Mesodermal cell (in vitro differentiated cells): ENCODE results near the gene TSSK1B. TPM values are rescaled to one million over a fixed set of nuclear protein-coding genes. Genes with fewer than 3 reads are reported as not detected.
A peak's percentile ranks its signal among the peaks of the same experiment; 100 is the strongest.
"Not testable (repeated sequence)": the region's sequence is repeated elsewhere in the genome, so short reads cannot be mapped to it uniquely, and the experiment has no call there.

Source experiments
- H3K27ac ChIP-seq: 2 replicates; pipeline ENCODE4 v1.7.0; 2013; ENCODE audit warnings: mild to moderate bottlenecking, low read depth, low read length, moderate library complexity; ENCODE audit not compliant: severe bottlenecking
- H3K36me3 ChIP-seq: 2 replicates; pipeline ENCODE4 v1.7.1; 2013; ENCODE audit warnings: mild to moderate bottlenecking, low read length, moderate library complexity; ENCODE audit not compliant: control insufficient read depth, insufficient read depth
- H3K4me1 ChIP-seq: one replicate; pipeline ENCODE4 v1.7.1; 2013; ENCODE audit warnings: mild to moderate bottlenecking, low read length; ENCODE audit not compliant: insufficient read depth, control insufficient read depth, poor library complexity, severe bottlenecking
- H3K4me3 ChIP-seq: 2 replicates; pipeline ENCODE4 v1.7.0; 2013; ENCODE audit warnings: low read length, control low read depth, mild to moderate bottlenecking; ENCODE audit not compliant: insufficient read depth, poor library complexity, severe bottlenecking; ENCODE audit errors: extremely low read depth
- H3K9me3 ChIP-seq: 2 replicates; pipeline ENCODE4 v1.7.1; 2013; ENCODE audit warnings: mild to moderate bottlenecking, low read length, moderate library complexity; ENCODE audit not compliant: control insufficient read depth
- WGBS, 2 experiments: methylation state at CpG; one replicate each; pipeline ENCODE4 v1.1.5; 2013; ENCODE audit warnings: missing lambda C conversion rate in 2 of 2; ENCODE audit not compliant: insufficient coverage in 2 of 2; 5-methylcytosine and 5-hydroxymethylcytosine counted together
- polyA plus RNA-seq, 2 experiments: library from polyadenylated mRNA; stranded (reverse); fragments of 50-300 nt; gene quantifications; one replicate each; pipeline ENCODE4 v1.2.3, GENCODE V29; 2013

The TSSK1B gene
- polyA plus RNA-seq (2013, experiment 1 of 2) = not detected
- polyA plus RNA-seq (2013, experiment 2 of 2) = not detected

DNA sequence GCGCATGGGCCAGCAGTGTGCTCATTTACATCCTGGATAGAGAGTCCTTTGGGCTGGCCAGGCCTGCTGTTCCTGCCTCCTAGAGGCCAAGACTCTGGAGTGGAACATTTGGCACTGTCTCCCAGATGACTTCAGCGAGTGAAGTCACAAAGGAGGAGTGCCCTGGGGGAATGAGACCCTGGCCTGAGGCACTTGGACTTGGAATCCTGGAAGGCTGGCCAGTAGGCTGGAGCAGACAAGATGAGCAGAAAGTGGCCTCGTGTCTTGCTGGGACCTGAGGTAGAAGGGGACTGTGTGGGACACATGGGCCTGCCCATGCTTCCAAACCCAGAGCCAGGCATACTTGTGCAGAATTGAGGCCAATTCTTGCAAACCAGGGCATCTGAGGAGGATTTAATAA is at the start of gene TSSK1B:
TSSK1B (minus strand) TSS at position 101 of the 400 bp plus-strand sequence. CDS start 150 bp downstream, outside the sequence.
- H3K27ac ChIP-seq = no peak within 1 kb of the TSS
- no peaks in the 10 kb centered on the region for H3K36me3 ChIP-seq
- no peak within 1 kb of the TSS for H3K4me3 ChIP-seq
- no peaks in the 10 kb centered on the region for H3K9me3 ChIP-seq
- 67 to 76% methylated on average over 3 of the region's 3 CpGs for WGBS, 2 experiments
- no peaks in the 10 kb centered on the region for H3K4me1 ChIP-seq

- H3K27ac ChIP-seq = no peak overlapping the region
- no peaks in the 10 kb centered on the region for H3K4me1 ChIP-seq
- H3K4me3 ChIP-seq = no peak overlapping the region
- no peaks in the 10 kb centered on the region for H3K36me3 ChIP-seq
- WGBS, 2 experiments = 55% methylated on average over 3 of the region's 5 CpGs; no CpG with 5 or more reads in 1 of the 2 experiments
- no peaks in the 10 kb centered on the region for H3K9me3 ChIP-seq
Measured at GRCh38 chr5:113480243-113480642, 45.5 kb upstream of the TSSK1B start.

DNA sequence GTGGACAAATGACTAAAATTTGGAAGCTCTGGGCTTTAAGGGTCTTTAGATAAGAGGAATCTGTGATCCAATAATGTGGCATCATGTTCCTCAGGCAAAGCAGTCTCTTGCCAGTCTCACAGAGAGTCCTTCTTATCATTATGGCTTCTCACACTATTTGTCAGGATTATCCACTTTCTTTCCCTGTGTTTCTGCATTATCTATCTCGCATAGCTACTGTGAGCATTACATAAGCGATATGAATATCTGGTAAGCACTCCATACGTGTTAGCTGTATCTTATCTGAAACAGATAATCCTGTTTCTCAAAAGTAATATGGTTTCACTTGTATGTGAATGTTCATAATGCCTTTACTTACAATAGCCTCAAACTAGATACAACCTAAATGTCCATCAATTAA is 43.9 kb upstream of the TSSK1B start:
- Histone ChIP-seq H3K9me3 (no peaks in the 10 kb centered on the region), H3K27ac (no peak overlapping the region), H3K4me1 (no peaks in the 10 kb centered on the region), H3K36me3 (no peaks in the 10 kb centered on the region), H3K4me3 (no peak overlapping the region)
- 100% methylated on average over 1 of the region's 3 CpGs; no CpG with 5 or more reads in 1 of the 2 experiments for WGBS, 2 experiments

GRCh38 chr5:113474100-113474728 is 39.4 kb upstream of the TSSK1B start:
- 48 to 49% methylated on average over 4 of the region's 5 CpGs for WGBS, 2 experiments
- H3K27ac ChIP-seq = peak overlapping the region; percentile 23
- H3K4me3 ChIP-seq = no peak overlapping the region
- H3K4me1 ChIP-seq = no peaks in the 10 kb centered on the region
- H3K36me3 ChIP-seq = no peaks in the 10 kb centered on the region
- no peaks in the 10 kb centered on the region for H3K9me3 ChIP-seq

GRCh38 chr5:113463032-113463431 is 28.2 kb upstream of the TSSK1B start:
- Histone ChIP-seq H3K27ac (no peak overlapping the region), H3K4me3 (no peak overlapping the region), H3K36me3 (no peaks in the 10 kb centered on the region), H3K4me1 (no peaks in the 10 kb centered on the region), H3K9me3 (no peaks in the 10 kb centered on the region)

GRCh38 chr5:113457106-113457505 is 22.3 kb upstream of the TSSK1B start:
- not testable (repeated sequence) for H3K4me1 ChIP-seq, H3K4me3 ChIP-seq, H3K9me3 ChIP-seq, H3K27ac ChIP-seq, H3K36me3 ChIP-seq
- 88 to 93% methylated on average over 16 to 19 of the region's 21 CpGs for WGBS, 2 experiments

DNA sequence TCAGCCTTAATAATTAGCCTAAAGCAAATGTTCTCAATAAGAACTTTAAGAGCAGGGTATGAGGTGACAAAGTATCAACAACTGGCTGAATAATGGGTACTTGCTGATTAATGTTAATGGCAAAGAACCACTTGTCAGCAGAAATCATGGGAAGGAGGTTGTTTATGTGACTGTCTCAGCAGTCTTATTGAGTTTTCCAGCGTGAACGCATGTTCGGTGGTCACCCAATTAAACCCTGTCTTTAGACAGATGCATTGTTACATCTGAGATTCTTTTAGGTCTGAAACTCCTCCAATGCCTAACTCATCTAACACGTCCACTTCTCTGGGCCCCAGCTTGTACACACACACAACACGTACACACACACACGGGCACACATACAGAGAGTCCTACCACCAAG is 18.2 kb upstream of the TSSK1B start:
- no peak overlapping the region for H3K4me3 ChIP-seq
- H3K27ac ChIP-seq = no peak overlapping the region

GRCh38 chr5:113451797-113452196 is 17.0 kb upstream of the TSSK1B start:
- no peak overlapping the region for H3K4me3 ChIP-seq
- H3K9me3 ChIP-seq = no peaks in the 10 kb centered on the region
- H3K27ac ChIP-seq = no peak overlapping the region
- 100% methylated on average over 1 to 2 of the region's 2 CpGs for WGBS, 2 experiments
- H3K4me1 ChIP-seq = no peaks in the 10 kb centered on the region
- no peaks in the 10 kb centered on the region for H3K36me3 ChIP-seq

More for the DNA sequence above, 18.2 kb upstream of the TSSK1B start:
- no peaks in the 10 kb centered on the region for H3K4me1 ChIP-seq
- H3K36me3 ChIP-seq = no peaks in the 10 kb centered on the region
- no peaks in the 10 kb centered on the region for H3K9me3 ChIP-seq
- WGBS, 2 experiments = 90% methylated on average over 3 to 6 of the region's 6 CpGs

DNA sequence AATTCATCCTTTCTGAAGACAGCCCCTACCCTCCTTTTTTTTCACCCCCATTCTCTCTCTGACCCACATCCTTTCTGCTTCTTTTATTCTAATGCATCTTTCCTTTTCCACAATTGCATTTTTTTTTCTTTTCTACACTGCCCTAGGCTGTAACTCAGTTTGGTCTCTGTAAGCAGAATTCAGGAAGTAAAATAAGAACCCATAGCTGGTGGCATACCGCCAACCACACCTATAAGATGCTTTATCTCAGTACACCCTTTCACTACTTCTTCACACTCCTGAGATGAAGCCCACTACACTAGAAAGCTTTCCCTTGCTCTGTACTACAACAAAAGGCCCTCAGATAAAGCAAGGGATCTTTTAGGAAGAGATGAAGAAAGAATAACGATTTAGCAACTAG is 16.1 kb upstream of the TSSK1B start:
- no CpG with 5 or more reads among the region's 2 CpGs for WGBS, 2 experiments
- H3K4me3 ChIP-seq = no peak overlapping the region
- H3K36me3 ChIP-seq = no peaks in the 10 kb centered on the region
- H3K4me1 ChIP-seq = no peaks in the 10 kb centered on the region
- no peaks in the 10 kb centered on the region for H3K9me3 ChIP-seq
- no peak overlapping the region for H3K27ac ChIP-seq

GRCh38 chr5:113450462-113450861 is 15.7 kb upstream of the TSSK1B start:
- WGBS, 2 experiments = 60 to 93% methylated on average over 1 to 2 of the region's 2 CpGs
- no peak overlapping the region for H3K4me3 ChIP-seq
- no peaks in the 10 kb centered on the region for H3K9me3 ChIP-seq
- H3K36me3 ChIP-seq = no peaks in the 10 kb centered on the region
- no peaks in the 10 kb centered on the region for H3K4me1 ChIP-seq
- no peak overlapping the region for H3K27ac ChIP-seq

- H3K9me3 ChIP-seq = no peaks in the 10 kb centered on the region
- WGBS, 2 experiments = 100% methylated on average over 1 of the region's 3 CpGs; no CpG with 5 or more reads in 1 of the 2 experiments
Measured at GRCh38 chr5:113448252-113448651, 13.5 kb upstream of the TSSK1B start.

More at GRCh38 chr5:113448252-113448651, 13.5 kb upstream of the TSSK1B start:
- Histone ChIP-seq H3K36me3 (no peaks in the 10 kb centered on the region), H3K4me1 (no peaks in the 10 kb centered on the region), H3K27ac (no peak overlapping the region), H3K4me3 (no peak overlapping the region)
